Caco-2 (cell line): Measurements from ENCODE around the gene TEX14. TPM values are rescaled to one million over a fixed set of nuclear protein-coding genes. Genes with fewer than 3 reads are reported as not detected.

Source experiments
- BruUV-seq: library from RNA; stranded (reverse); fragments of 400-500 nt; replicated peaks from 2 replicates; lab custom pipeline; 2021; lab: Mats Ljungman, UMichigan
- CTCF ChIA-PET: fragments of 300-600 bp; sonication (Branson Sonifier 250); formaldehyde crosslinking; loops from one replicate; lab custom pipeline; 2022; ENCODE audit warnings: antibody characterized with exemption; lab: Charles Lee
- POLR2A ChIA-PET: fragments of 300-600 bp; sonication (Branson Sonifier 250); formaldehyde crosslinking; loops from one replicate; lab custom pipeline; 2022; ENCODE audit warnings: antibody characterized with exemption; lab: Charles Lee
- DNase-seq, 2 experiments: peaks; one replicate each; pipeline versions ENCODE4 v3.0.0 to v3.0.0-alpha.2; 2020 to 2022
- H3K27me3 ChIP-seq: replicated peaks from 2 replicates; pipeline ENCODE4 v1.6.0; 2011; ENCODE audit warnings: low read length; ENCODE audit not compliant: control insufficient read depth, insufficient read depth
- H3K36me3 ChIP-seq: 2 replicates; pipeline ENCODE4 v1.5.1; 2011; ENCODE audit warnings: low read length; ENCODE audit not compliant: control insufficient read depth, insufficient read depth
- H3K4me1 ChIP-seq: fragments of 250-450 bp; sonication (Bioruptor Pico); 2 replicates; pipeline ENCODE4 v1.5.1; 2020; ENCODE audit warnings: mild to moderate bottlenecking
- H3K4me3 ChIP-seq: 2 replicates; pipeline ENCODE4 v1.5.1; 2011; ENCODE audit warnings: low read depth, mild to moderate bottlenecking, control low read depth, low read length
- H3K9me3 ChIP-seq: fragments of 250-450 bp; sonication (Bioruptor Pico); 2 replicates; pipeline ENCODE4 v1.5.1; 2020; ENCODE audit warnings: mild to moderate bottlenecking, moderate library complexity
- H3K27ac Mint-ChIP-seq: one replicate; pipeline ENCODE4 v1.8.0; 2022; ENCODE audit warnings: mixed read lengths; ENCODE audit not compliant: unreplicated experiment
- H3K27me3 Mint-ChIP-seq: one replicate; pipeline ENCODE4 v1.8.0; 2022; ENCODE audit warnings: mixed read lengths; ENCODE audit not compliant: insufficient read depth, unreplicated experiment
- H3K36me3 Mint-ChIP-seq: one replicate; pipeline ENCODE4 v1.8.0; 2022; ENCODE audit warnings: mild to moderate bottlenecking, mixed read lengths; ENCODE audit not compliant: insufficient read depth, unreplicated experiment
- H3K4me1 Mint-ChIP-seq: one replicate; pipeline ENCODE4 v1.8.0; 2022; ENCODE audit warnings: low read depth, mixed read lengths; ENCODE audit not compliant: unreplicated experiment
- H3K4me3 Mint-ChIP-seq: one replicate; pipeline ENCODE4 v1.8.0; 2022; ENCODE audit warnings: mild to moderate bottlenecking, moderate library complexity, mixed read lengths; ENCODE audit not compliant: unreplicated experiment
- H3K9me3 Mint-ChIP-seq: one replicate; pipeline ENCODE4 v1.8.0; 2022; ENCODE audit warnings: mixed read lengths; ENCODE audit not compliant: unreplicated experiment
- CTCF ChIP-seq, 2 experiments: fragments of 200-600 bp in 1 of 2; IDR thresholded peaks; 1 replicate in 1 of 2; 2 replicates in 1 of 2; pipeline versions ENCODE4 v1.5.1 to v1.8.0; 2011 to 2022; ENCODE audit warnings: antibody characterized with exemption in 1 of 2, control low read depth in 1 of 2, inconsistent platforms in 1 of 2, low read depth in 1 of 2, low read length in 1 of 2, mild to moderate bottlenecking in 1 of 2, moderate library complexity in 1 of 2; ENCODE audit not compliant: insufficient read depth in 1 of 2, severe bottlenecking in 1 of 2, unreplicated experiment in 1 of 2
- intact Hi-C: fragments of 100-400 bp; cut with micrococcal nuclease; formaldehyde crosslinking; loops from one replicate; pipeline ENCODE4 v1.10.0; 2022; ENCODE audit not compliant: unreplicated experiment
- total RNA-seq: library from RNA; stranded (reverse); gene quantifications from 2 replicates; pipeline ENCODE4 v1.2.3, GENCODE V29; 2022

TEX14 gene
- total RNA-seq, 1 experiment from 2014 or later = 0.54 TPM

- no peak for TF ChIP-seq CTCF (IDR thresholded peaks at IDR 0.05; ENCODE audit: insufficient read depth in 1 of 2, low read depth in 1 of 2, low read length in 1 of 2, severe bottlenecking in 1 of 2, unreplicated experiment in 1 of 2)
- Mint-ChIP-seq H3K4me1 (peaks cover 5% of the 10 kb centered on the region), H3K27ac (no peak overlapping the region), H3K36me3 (no peaks in the 10 kb centered on the region), H3K9me3 (no peaks in the 10 kb centered on the region), H3K4me3 (no peak overlapping the region), H3K27me3 (peaks cover 3% of the 10 kb centered on the region)
- Histone ChIP-seq H3K36me3 (no peaks in the 10 kb centered on the region), H3K4me1 (peaks cover 15% of the 10 kb centered on the region; the same call in 1 of the 2 replicates), H3K27me3 (no peaks in the 10 kb centered on the region), H3K9me3 (no peaks in the 10 kb centered on the region), H3K4me3 (no peak overlapping the region)
- ChIA-PET POLR2A (no interaction called here), CTCF (no interaction called here)
- BruUV-seq = no TSS peak
- intact Hi-C loops = no loop called here
- DNase-seq = no peak
Measured at GRCh38 chr17:58529275-58529674, 162.6 kb downstream of the TEX14 start.

GRCh38 chr17:58528443-58528842 is 163.4 kb downstream of the TEX14 start:
- ChIA-PET POLR2A (no interaction called here), CTCF (no interaction called here)
- H3K36me3 ChIP-seq = no peaks in the 10 kb centered on the region
- BruUV-seq = no TSS peak
- no peak for TF ChIP-seq CTCF (IDR thresholded peaks at IDR 0.05; ENCODE audit: insufficient read depth in 1 of 2, low read depth in 1 of 2, low read length in 1 of 2, severe bottlenecking in 1 of 2, unreplicated experiment in 1 of 2)
- no peaks in the 10 kb centered on the region for H3K9me3 ChIP-seq
- H3K4me3 ChIP-seq = no peak overlapping the region
- peaks cover 5% of the 10 kb centered on the region for H3K4me1 Mint-ChIP-seq
- no peak overlapping the region for H3K27ac Mint-ChIP-seq
- H3K4me3 Mint-ChIP-seq = no peak overlapping the region
- peaks cover 3% of the 10 kb centered on the region for H3K27me3 Mint-ChIP-seq
- no peaks in the 10 kb centered on the region for H3K27me3 ChIP-seq
- no peak for DNase-seq
- H3K9me3 Mint-ChIP-seq = no peaks in the 10 kb centered on the region
- no peaks in the 10 kb centered on the region for H3K36me3 Mint-ChIP-seq
- H3K4me1 ChIP-seq = peaks cover 15% of the 10 kb centered on the region; the same call in 1 of the 2 replicates
- intact Hi-C loops = no loop called here

GRCh38 chr17:58527949-58528348 is 163.9 kb downstream of the TEX14 start:
- H3K4me1 Mint-ChIP-seq = peaks cover 5% of the 10 kb centered on the region
- TF ChIP-seq CTCF (IDR thresholded peaks at IDR 0.05; ENCODE audit: insufficient read depth in 1 of 2, low read depth in 1 of 2, low read length in 1 of 2, severe bottlenecking in 1 of 2, unreplicated experiment in 1 of 2) = no peak
- DNase-seq = no peak
- H3K36me3 Mint-ChIP-seq = no peaks in the 10 kb centered on the region
- H3K9me3 ChIP-seq = no peaks in the 10 kb centered on the region
- H3K36me3 ChIP-seq = no peaks in the 10 kb centered on the region
- POLR2A ChIA-PET = no interaction called here
- no TSS peak for BruUV-seq
- CTCF ChIA-PET = no interaction called here
- no peaks in the 10 kb centered on the region for H3K27me3 ChIP-seq
- H3K4me3 ChIP-seq = no peak overlapping the region
- intact Hi-C loops = no loop called here
- no peaks in the 10 kb centered on the region for H3K9me3 Mint-ChIP-seq
- no peak overlapping the region for H3K27ac Mint-ChIP-seq
- H3K4me3 Mint-ChIP-seq = no peak overlapping the region
- peaks cover 14% of the 10 kb centered on the region; the same call in 1 of the 2 replicates for H3K4me1 ChIP-seq
- H3K27me3 Mint-ChIP-seq = peaks cover 3% of the 10 kb centered on the region
